HG02571 (cell line): Measurements from ENCODE around the gene C18orf63.
"Not testable (repeated sequence)": the region's sequence is repeated elsewhere in the genome, so short reads cannot be mapped to it uniquely, and the experiment has no call there.

Experiments
- ATAC-seq: cut with Tn5 transposase; IDR thresholded peaks from one replicate; pipeline ENCODE4 v1.9.1; 2021; ENCODE audit warnings: mild to moderate bottlenecking, moderate library complexity; ENCODE audit not compliant: unreplicated experiment

Gene C18orf63

DNA sequence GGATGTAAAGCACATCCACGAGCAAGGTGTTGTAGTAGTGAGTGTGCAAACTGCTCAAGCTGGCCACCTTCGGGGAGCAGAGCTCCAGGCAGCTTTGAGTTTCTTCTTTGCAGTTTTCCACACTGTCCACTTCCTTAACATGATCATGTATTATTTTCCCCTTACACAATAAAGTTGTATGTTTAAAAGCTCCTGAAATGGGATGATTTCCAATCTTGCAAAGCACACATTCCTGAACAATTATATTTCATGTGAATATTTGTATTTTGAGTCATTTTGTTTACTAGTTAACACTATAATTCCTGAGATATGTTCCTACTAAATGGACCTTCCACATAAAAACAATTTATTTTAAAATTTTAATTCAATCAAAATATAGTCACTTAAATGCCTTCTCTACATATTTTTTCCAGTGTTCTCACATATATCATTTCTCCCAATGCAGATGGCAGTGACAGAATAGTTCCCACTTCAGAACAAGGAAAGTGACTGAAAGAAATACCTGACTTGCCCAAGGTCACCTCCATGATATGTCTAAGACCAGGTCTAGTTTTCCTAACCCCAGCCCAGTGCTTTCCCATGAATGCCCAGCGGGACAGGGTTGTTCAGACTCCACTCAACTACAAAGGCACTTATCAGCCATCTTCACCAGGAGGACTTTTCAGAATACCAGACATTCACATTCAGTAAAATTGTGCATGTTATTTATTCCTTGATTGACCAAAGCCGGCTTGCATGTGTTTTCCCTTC lies 29.4 kb upstream of the C18orf63 start:
- ATAC-seq: no peak

DNA sequence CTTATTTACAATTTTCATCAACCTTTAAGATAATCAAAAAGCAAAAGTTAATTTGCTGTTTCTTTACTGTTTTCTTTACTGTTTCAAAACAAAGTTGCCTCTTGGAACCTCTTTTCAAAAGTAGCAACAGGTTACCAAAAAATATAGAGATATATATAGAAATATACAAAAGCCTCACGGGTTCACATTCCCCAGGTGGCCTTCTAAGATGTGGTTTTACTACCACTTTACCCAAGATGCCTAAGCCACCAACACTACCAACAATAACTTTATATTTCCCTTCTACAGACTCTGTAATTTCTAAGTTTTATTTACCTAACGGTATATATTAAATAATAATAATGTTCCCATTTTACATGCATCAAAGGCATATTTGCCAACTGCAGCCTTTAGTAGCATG lies 28.8 kb upstream of the C18orf63 start:
- no peak for ATAC-seq

DNA sequence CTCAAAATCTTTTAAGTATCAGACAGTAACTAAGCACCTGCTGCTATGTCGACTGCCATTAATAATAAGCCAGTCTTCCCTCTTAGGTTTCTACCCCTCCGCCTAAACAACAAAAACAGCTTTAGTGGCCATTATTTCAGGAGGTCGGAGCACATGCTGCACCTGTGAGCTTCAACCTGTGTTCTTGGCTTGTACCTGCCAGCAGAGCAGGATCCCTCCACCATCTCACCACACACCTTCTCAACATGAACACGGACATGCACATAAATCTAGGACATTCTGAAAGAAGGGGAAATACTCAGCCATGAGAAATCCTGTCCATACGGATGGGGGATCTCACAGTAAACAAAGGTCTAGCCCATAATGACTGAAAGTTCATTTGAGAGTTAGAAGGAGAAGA lies 27.6 kb upstream of the C18orf63 start:
- no peak for ATAC-seq

DNA sequence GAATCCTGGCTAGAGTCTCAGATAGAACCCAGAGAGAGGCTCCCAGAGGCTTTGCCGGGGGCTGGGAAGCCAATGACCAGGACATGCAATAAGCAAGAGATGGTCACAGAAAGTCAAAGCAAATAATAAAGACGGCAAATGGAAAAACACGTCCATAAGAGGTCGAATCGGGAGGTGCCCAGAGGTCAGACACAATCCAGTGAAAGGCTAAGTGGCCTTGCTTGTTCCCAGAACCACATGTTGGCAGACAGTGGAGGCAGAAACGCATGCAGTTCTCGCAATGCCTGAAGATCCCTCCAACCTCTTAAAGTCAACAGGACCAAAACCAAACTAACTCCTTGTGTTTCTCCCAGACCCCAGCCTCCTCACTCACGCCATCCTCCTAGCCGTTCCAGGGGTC lies 26.9 kb upstream of the C18orf63 start:
- no peak for ATAC-seq

DNA sequence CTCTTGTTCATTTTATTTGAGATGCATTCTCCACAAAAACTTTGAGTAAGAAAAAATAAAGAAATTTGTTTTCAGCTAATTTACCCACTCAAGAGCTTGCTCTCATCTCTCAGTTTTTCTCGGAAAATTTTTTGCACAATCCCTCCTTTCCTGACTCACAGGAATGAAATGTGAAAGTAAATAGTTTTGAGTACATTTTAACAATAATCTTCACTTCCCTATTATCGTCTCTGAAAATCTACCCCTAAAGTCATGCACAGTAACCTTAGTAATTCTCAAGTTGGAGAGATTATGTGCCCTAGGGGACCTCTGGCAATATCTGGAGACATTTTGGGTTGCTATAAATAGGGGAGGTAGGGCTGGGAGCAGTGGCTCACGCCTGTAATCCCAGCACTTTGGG lies 26.5 kb upstream of the C18orf63 start:
- no peak for ATAC-seq

- ATAC-seq: no peak
Measured at GRCh38 chr18:74290021-74290420, 25.6 kb upstream of the C18orf63 start.

DNA sequence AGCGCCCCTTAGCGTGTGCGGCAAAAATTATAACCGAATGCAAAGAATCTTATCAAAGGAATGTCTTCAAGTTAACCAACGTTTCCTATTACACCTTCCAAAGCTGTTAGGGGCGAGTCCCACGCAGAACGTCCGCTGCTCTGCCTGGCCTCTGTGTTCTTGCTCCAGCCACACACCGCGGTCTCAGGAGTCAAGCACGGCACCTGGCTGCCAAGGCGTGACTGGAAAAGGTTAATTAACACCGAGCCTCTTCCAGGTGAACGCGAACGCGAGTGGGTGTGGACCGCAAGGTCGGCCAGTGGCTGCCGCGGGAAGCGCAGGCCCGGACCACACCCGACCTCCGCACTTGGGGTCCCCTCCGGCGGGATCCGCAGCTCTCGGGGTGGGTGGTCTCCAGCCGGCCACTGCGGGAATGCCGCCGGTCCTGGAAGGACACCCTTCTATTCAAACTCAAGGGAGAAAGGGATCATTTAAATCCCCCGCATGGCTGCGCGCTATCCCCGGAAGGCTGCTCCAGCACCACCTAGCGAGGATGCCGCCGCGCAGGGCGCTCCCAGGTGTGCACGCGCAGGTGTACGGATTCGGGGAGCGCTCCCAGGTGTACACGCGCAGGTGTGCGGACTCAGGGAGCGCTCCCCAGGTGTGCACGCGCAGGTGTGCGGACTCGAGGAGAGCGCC lies 24.7 kb upstream of the C18orf63 start:
- ATAC-seq: no peak

GRCh38 chr18:74291472-74291770 lies 24.2 kb upstream of the C18orf63 start:
- ATAC-seq: no peak

- ATAC-seq: peak; percentile 99
Measured at GRCh38 chr18:74291771-74292540, 23.7 kb upstream of the C18orf63 start, which contains the start of gene CYB5A. Gene CYB5A, minus strand, starts transcription at chr18:74291963. Its CDS starts 88 bp downstream, at chr18:74291875.

DNA sequence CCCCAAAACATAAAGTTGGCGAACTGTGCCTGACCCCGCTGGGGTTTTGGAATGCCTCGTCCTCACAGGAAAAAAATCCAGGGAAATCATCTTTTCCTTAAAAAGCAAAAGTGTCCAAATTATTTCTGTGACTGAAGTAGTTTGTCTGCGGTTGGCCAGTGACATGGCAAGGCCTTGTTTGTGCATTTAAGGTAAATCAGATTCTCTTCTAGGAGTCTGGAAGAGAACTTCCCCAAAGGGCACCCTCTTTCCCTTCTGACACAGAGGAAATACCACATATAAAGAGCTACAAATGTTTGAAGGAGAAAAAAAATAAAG lies 23.1 kb upstream of the C18orf63 start:
- ATAC-seq: no peak

GRCh38 chr18:74292982-74293381 lies 22.7 kb upstream of the C18orf63 start:
- not testable (repeated sequence) for ATAC-seq

DNA sequence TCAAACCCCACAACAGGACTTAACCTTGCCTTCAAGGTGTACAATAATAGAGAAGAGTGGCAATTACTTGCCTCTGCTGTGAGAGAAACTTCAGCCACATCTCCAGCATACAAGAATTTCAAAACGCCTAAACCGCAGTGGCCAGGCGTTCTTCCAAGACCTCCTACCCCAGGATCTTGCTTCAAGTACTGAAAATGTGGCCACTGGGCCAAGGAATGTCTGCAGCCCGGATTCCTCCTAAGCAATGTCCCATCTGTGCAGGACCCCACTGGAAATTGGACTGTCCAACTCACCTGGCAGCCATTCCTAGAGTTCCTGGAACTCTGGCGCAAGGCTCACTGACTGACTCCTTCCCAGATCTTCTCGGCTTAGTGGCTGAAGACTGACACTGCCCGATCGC lies 21.1 kb upstream of the C18orf63 start:
- ATAC-seq: no peak

- no peak for ATAC-seq
Measured at GRCh38 chr18:74299162-74299561, 16.5 kb upstream of the C18orf63 start.

DNA sequence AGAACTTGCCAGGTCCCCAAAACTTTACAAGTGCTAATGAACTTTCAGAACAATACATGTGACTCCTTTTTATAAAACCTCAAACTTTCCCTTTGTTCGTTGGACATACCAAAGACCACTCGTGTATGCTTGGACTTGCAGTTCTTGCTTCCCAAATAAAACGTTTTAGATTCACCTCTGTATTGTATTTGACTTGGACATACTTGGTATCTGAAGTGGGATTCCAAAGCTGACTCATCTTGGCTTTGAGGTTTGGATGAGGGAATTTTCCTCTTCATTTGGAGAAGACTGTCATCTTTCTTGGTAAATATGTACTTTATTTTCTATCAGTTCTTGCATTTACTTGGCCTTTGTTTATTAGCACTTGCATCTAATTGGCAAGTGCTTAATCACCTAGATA lies 15.9 kb upstream of the C18orf63 start:
- no peak for ATAC-seq

DNA sequence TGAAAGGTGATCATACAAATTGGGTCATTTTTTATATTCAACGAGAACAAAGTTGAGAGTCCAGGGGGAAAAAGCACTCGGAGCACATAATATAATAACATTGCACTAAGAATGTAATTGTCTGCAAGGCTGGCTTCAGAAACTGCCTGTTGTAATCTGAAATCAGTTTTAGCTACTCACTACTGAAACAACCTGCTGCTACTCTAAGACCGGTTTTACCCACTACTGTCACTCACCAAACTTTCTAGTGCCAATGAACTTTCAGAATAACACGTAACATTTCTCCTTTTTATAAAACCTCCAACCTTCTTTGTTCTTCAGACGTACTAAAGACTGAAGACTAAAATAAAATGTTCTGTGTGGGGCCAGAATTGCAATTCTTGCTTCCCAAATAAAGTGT lies 12.3 kb upstream of the C18orf63 start:
- ATAC-seq: no peak

DNA sequence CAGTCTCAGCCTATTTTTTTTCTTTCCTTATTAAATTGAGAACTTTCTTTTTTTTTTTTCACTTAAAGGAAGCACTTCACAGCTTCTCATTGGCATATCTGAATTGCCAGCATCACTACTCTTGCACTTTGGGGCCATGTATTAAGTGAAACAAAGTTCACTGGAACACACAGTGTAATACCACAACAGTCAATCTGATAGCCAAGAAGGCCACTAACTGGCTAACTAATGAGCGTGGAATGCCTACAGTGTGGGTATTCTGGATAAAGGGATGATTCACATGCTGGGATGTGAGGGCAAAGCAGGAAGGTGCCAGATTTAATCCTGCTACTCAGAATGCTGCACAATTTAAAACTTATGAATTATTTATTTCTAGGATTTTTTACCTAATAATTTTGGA lies 11.7 kb upstream of the C18orf63 start:
- ATAC-seq: no peak

DNA sequence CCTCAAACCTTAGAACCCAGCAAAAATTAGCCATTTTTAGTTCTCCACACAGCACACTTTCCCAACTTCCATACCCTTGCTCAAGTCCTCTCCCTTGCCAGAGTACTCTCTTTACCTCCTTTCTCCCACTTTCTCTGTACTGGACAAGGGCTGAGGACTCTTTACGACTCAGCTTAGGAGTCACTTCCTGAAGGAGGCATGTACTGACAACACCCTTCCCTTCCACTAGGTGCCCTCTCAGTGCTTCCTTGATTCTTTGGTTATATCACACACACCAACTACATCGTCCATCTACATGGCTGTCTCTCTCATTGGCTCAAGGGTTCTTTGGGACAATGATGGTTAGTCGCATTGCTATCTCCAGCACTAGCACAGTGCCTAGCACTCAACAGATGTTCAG lies 5.2 kb upstream of the C18orf63 start:
- ATAC-seq: no peak

DNA sequence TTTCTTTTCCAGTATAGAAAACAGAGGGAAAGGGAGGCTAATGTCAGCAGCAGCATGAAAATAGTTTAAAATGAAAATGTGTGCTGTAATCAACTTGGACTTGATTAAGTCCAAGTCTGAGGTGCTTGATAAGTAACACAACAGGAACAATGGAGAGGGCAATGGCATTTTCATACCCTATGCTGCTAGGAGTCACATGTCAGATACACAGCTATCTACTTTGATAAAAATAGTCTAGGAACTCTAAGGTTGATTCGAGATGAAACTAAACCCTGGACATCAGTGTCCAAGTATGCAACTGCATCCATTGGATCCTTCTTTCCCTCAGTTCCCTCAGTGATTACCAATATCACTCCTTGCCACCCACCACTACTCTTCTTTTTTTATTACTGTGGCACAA lies 4.6 kb upstream of the C18orf63 start:
- ATAC-seq: no peak

GRCh38 chr18:74314759-74315463 lies 728 bp upstream of the C18orf63 start:
- no peak for ATAC-seq

GRCh38 chr18:74316257-74317170 lies 875 bp downstream of the C18orf63 start:
- ATAC-seq: no peak
